Measurements from ENCODE around the gene RALGAPA1. TPM values are rescaled to one million over a fixed set of nuclear protein-coding genes. Genes with fewer than 3 reads are reported as not detected.

Gene RALGAPA1
- total and polyA plus RNA-seq, 2 experiments from 2014 or later, result 21.9 to 27.3 TPM

DNA sequence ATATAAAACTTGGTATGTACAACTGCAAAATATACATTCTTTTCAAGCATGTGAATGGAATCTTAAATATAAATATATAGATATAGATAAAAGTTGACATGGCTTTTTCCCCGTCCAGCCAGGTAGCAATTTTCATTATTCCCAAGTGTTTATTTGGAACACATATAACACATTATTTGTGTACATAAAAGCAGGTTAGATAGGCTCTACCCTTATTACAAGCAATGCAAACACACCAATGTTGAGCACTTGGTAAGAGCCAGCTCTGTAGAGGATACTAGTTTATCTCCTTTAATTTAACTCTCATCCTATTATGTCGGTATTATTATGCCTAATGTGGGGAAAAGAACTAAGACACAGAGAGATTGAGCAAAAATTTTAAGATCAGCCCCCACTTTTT lies 282.1 kb downstream of the RALGAPA1 start:
- no peak overlapping the region for H3K27ac ChIP-seq (ENCODE audit: low read depth)
- H3K9me3 Mint-ChIP-seq, result no peaks in the 10 kb centered on the region; the same call in 2 of the 3 replicates
- no peaks in the 10 kb centered on the region for H3K9me2 ChIP-seq (ENCODE audit: insufficient read depth)
- peaks cover 34% of the 10 kb centered on the region for H3K27me3 ChIP-seq (ENCODE audit: insufficient read depth)
- H3K4me3 ChIP-seq, result no peak overlapping the region
- no peaks in the 10 kb centered on the region for H3F3A ChIP-seq (replicated peaks; ENCODE audit: low read depth)
- no peak for ATAC-seq
- H3K36me3 ChIP-seq (ENCODE audit: insufficient read depth), result no peaks in the 10 kb centered on the region
- no peaks in the 10 kb centered on the region for H3K79me2 ChIP-seq (replicated peaks; ENCODE audit: insufficient read depth)
- H3K36me3 Mint-ChIP-seq (ENCODE audit: low read depth), result no peaks in the 10 kb centered on the region
- DNase-seq (ENCODE audit: low spot score), result no peak
- no peaks in the 10 kb centered on the region for H4K20me1 ChIP-seq (replicated peaks; ENCODE audit: insufficient read depth)
- H2AFZ ChIP-seq, result no peak overlapping the region
- H3K4me1 Mint-ChIP-seq, result no peaks in the 10 kb centered on the region
- H3K4me3 Mint-ChIP-seq, result no peak overlapping the region
- H3K27me3 Mint-ChIP-seq (ENCODE audit: insufficient read depth, low read depth, poor library complexity), result peaks cover 5% of the 10 kb centered on the region
- H3K4me1 ChIP-seq (ENCODE audit: insufficient read depth), result no peaks in the 10 kb centered on the region
- no peak overlapping the region for H3K27ac Mint-ChIP-seq
- no peak overlapping the region for H3K4me2 ChIP-seq
- no peak for TF ChIP-seq POLR2AphosphoS5 (IDR thresholded peaks at IDR 0.05; ENCODE audit: low read depth)
- TF ChIP-seq JUNB (IDR thresholded peaks at IDR 0.05; ENCODE audit: unreplicated experiment), result no peak
- no peak for TF ChIP-seq ZNF331 (CRISPR knock-in tag; IDR thresholded peaks at IDR 0.05; ENCODE audit: low read depth)
- TF ChIP-seq, protein P1, sequence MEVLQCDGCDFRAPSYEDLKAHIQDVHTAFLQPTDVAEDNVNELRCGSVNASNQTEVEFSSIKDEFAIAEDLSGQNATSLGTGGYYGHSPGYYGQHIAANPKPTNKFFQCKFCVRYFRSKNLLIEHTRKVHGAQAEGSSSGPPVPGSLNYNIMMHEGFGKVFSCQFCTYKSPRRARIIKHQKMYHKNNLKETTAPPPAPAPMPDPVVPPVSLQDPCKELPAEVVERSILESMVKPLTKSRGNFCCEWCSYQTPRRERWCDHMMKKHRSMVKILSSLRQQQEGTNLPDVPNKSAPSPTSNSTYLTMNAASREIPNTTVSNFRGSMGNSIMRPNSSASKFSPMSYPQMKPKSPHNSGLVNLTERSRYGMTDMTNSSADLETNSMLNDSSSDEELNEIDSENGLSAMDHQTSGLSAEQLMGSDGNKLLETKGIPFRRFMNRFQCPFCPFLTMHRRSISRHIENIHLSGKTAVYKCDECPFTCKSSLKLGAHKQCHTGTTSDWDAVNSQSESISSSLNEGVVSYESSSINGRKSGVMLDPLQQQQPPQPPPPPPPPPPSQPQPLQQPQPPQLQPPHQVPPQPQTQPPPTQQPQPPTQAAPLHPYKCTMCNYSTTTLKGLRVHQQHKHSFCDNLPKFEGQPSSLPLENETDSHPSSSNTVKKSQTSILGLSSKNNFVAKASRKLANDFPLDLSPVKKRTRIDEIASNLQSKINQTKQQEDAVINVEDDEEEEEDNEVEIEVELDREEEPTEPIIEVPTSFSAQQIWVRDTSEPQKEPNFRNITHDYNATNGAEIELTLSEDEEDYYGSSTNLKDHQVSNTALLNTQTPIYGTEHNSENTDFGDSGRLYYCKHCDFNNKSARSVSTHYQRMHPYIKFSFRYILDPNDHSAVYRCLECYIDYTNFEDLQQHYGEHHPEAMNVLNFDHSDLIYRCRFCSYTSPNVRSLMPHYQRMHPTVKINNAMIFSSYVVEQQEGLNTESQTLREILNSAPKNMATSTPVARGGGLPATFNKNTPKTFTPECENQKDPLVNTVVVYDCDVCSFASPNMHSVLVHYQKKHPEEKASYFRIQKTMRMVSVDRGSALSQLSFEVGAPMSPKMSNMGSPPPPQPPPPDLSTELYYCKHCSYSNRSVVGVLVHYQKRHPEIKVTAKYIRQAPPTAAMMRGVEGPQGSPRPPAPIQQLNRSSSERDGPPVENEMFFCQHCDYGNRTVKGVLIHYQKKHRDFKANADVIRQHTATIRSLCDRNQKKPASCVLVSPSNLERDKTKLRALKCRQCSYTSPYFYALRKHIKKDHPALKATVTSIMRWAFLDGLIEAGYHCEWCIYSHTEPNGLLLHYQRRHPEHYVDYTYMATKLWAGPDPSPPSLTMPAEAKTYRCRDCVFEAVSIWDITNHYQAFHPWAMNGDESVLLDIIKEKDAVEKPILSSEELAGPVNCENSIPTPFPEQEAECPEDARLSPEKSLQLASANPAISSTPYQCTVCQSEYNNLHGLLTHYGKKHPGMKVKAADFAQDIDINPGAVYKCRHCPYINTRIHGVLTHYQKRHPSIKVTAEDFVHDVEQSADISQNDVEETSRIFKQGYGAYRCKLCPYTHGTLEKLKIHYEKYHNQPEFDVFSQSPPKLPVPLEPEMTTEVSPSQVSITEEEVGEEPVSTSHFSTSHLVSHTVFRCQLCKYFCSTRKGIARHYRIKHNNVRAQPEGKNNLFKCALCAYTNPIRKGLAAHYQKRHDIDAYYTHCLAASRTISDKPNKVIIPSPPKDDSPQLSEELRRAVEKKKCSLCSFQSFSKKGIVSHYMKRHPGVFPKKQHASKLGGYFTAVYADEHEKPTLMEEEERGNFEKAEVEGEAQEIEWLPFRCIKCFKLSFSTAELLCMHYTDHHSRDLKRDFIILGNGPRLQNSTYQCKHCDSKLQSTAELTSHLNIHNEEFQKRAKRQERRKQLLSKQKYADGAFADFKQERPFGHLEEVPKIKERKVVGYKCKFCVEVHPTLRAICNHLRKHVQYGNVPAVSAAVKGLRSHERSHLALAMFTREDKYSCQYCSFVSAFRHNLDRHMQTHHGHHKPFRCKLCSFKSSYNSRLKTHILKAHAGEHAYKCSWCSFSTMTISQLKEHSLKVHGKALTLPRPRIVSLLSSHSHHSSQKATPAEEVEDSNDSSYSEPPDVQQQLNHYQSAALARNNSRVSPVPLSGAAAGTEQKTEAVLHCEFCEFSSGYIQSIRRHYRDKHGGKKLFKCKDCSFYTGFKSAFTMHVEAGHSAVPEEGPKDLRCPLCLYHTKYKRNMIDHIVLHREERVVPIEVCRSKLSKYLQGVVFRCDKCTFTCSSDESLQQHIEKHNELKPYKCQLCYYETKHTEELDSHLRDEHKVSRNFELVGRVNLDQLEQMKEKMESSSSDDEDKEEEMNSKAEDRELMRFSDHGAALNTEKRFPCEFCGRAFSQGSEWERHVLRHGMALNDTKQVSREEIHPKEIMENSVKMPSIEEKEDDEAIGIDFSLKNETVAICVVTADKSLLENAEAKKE (CRISPR knock-in tag; IDR thresholded peaks at IDR 0.05), result no peak
- TF ChIP-seq, protein P2, sequence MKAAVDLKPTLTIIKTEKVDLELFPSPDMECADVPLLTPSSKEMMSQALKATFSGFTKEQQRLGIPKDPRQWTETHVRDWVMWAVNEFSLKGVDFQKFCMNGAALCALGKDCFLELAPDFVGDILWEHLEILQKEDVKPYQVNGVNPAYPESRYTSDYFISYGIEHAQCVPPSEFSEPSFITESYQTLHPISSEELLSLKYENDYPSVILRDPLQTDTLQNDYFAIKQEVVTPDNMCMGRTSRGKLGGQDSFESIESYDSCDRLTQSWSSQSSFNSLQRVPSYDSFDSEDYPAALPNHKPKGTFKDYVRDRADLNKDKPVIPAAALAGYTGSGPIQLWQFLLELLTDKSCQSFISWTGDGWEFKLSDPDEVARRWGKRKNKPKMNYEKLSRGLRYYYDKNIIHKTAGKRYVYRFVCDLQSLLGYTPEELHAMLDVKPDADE (IDR thresholded peaks at IDR 0.05), result no peak
- TF ChIP-seq ZNF114 (CRISPR knock-in tag; IDR thresholded peaks at IDR 0.05), result no peak
- TF ChIP-seq STAT1 (IDR thresholded peaks at IDR 0.05; ENCODE audit: unreplicated experiment), result no peak
- TF ChIP-seq, protein P3, sequence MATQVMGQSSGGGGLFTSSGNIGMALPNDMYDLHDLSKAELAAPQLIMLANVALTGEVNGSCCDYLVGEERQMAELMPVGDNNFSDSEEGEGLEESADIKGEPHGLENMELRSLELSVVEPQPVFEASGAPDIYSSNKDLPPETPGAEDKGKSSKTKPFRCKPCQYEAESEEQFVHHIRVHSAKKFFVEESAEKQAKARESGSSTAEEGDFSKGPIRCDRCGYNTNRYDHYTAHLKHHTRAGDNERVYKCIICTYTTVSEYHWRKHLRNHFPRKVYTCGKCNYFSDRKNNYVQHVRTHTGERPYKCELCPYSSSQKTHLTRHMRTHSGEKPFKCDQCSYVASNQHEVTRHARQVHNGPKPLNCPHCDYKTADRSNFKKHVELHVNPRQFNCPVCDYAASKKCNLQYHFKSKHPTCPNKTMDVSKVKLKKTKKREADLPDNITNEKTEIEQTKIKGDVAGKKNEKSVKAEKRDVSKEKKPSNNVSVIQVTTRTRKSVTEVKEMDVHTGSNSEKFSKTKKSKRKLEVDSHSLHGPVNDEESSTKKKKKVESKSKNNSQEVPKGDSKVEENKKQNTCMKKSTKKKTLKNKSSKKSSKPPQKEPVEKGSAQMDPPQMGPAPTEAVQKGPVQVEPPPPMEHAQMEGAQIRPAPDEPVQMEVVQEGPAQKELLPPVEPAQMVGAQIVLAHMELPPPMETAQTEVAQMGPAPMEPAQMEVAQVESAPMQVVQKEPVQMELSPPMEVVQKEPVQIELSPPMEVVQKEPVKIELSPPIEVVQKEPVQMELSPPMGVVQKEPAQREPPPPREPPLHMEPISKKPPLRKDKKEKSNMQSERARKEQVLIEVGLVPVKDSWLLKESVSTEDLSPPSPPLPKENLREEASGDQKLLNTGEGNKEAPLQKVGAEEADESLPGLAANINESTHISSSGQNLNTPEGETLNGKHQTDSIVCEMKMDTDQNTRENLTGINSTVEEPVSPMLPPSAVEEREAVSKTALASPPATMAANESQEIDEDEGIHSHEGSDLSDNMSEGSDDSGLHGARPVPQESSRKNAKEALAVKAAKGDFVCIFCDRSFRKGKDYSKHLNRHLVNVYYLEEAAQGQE (IDR thresholded peaks at IDR 0.05; ENCODE audit: unreplicated experiment), result no peak
- no peak for TF ChIP-seq CREB1 (CRISPR knock-in tag; IDR thresholded peaks at IDR 0.05; ENCODE audit: low read depth)
- no peak for TF ChIP-seq EZH2 (IDR thresholded peaks at IDR 0.05; ENCODE audit: low read depth, unreplicated experiment)
- no peak for TF ChIP-seq NANOG (IDR thresholded peaks at IDR 0.05; ENCODE audit: borderline replicate concordance)

Measured in GM23338 (cell line).